ENCODE data around the gene DMKN.

The DMKN gene

GRCh38 chr19:35513628-35514281 is at the start of gene DMKN:
Gene DMKN, minus strand, starts transcription at chr19:35513649. Its CDS starts 174 bp downstream, at chr19:35513475.
- peak; percentile 65 for DNase-seq (ENCODE audit: low read depth)

- DNase-seq (ENCODE audit: low read depth), result no peak
These were observed 49.3 kb upstream of the DMKN start for GRCh38 chr19:35562776-35563175.

GRCh38 chr19:35562336-35562735 is 48.9 kb upstream of the DMKN start:
- DNase-seq (ENCODE audit: low read depth), result no peak

- DNase-seq (ENCODE audit: low read depth), result no peak
These were observed 48.0 kb upstream of the DMKN start for GRCh38 chr19:35561436-35561835.

GRCh38 chr19:35560677-35561076 is 47.2 kb upstream of the DMKN start:
- no peak for DNase-seq (ENCODE audit: low read depth)

GRCh38 chr19:35560271-35560670 is 46.8 kb upstream of the DMKN start:
- no peak for DNase-seq (ENCODE audit: low read depth)

- DNase-seq (ENCODE audit: low read depth), result no peak
These were observed 46.3 kb upstream of the DMKN start for GRCh38 chr19:35559781-35560180.

GRCh38 chr19:35559281-35559659 is 45.8 kb upstream of the DMKN start:
- no peak for DNase-seq (ENCODE audit: low read depth)

- DNase-seq (ENCODE audit: low read depth), result no peak
These were observed 45.2 kb upstream of the DMKN start for GRCh38 chr19:35558400-35559280.

GRCh38 chr19:35557539-35558399 is 44.3 kb upstream of the DMKN start:
- DNase-seq (ENCODE audit: low read depth), result peak; percentile 20

- DNase-seq (ENCODE audit: low read depth), result no peak
These were observed 43.5 kb upstream of the DMKN start for GRCh38 chr19:35556846-35557538.

GRCh38 chr19:35556025-35556590 is 42.7 kb upstream of the DMKN start:
- no peak for DNase-seq (ENCODE audit: low read depth)

GRCh38 chr19:35555301-35556005 is 42.0 kb upstream of the DMKN start:
- peak; percentile 64 for DNase-seq (ENCODE audit: low read depth)

GRCh38 chr19:35554076-35554475 is 40.6 kb upstream of the DMKN start:
- no peak for DNase-seq (ENCODE audit: low read depth)

- DNase-seq (ENCODE audit: low read depth), result no peak
These were observed 40.0 kb upstream of the DMKN start for GRCh38 chr19:35553385-35554000.

GRCh38 chr19:35552534-35553384 is 39.3 kb upstream of the DMKN start:
- DNase-seq (ENCODE audit: low read depth), result no peak

- no peak for DNase-seq (ENCODE audit: low read depth)
These were observed 37.8 kb upstream of the DMKN start for GRCh38 chr19:35551091-35551810.

- DNase-seq (ENCODE audit: low read depth), result no peak
These were observed 36.6 kb upstream of the DMKN start for GRCh38 chr19:35549879-35550523.
